ENCODE measurements around the gene CNGB1.

The CNGB1 gene

GRCh38 chr16:57972306-57972705 lies 1.4 kb upstream of the CNGB1 start:
- DNase-seq (ENCODE audit: low read depth in 2 of 2), result no peak

GRCh38 chr16:57971848-57972247 lies 920 bp upstream of the CNGB1 start:
- no peak for DNase-seq (ENCODE audit: low read depth in 2 of 2)

GRCh38 chr16:57970319-57970718 lies 609 bp downstream of the CNGB1 start:
- DNase-seq (ENCODE audit: low read depth in 2 of 2), result no peak

GRCh38 chr16:57969451-57970123 lies 1.3 kb downstream of the CNGB1 start:
- DNase-seq (ENCODE audit: low read depth in 2 of 2), result no peak

GRCh38 chr16:57967916-57968315 lies 3.0 kb downstream of the CNGB1 start:
- DNase-seq (ENCODE audit: low read depth in 2 of 2), result no peak

GRCh38 chr16:57966986-57967385 lies 3.9 kb downstream of the CNGB1 start:
- DNase-seq (ENCODE audit: low read depth in 2 of 2), result no peak

GRCh38 chr16:57966204-57966771 lies 4.6 kb downstream of the CNGB1 start:
- DNase-seq (ENCODE audit: low read depth in 2 of 2), result no peak

- no peak for DNase-seq (ENCODE audit: low read depth in 2 of 2)
Measured at GRCh38 chr16:57964157-57964700, 6.7 kb downstream of the CNGB1 start.

GRCh38 chr16:57962756-57963155 lies 8.2 kb downstream of the CNGB1 start:
- no peak for DNase-seq (ENCODE audit: low read depth in 2 of 2)

GRCh38 chr16:57962046-57962445 lies 8.9 kb downstream of the CNGB1 start:
- no peak for DNase-seq (ENCODE audit: low read depth in 2 of 2)

- no peak for DNase-seq (ENCODE audit: low read depth in 2 of 2)
Measured at GRCh38 chr16:57961538-57961937, 9.4 kb downstream of the CNGB1 start.

- DNase-seq (ENCODE audit: low read depth in 2 of 2), result no peak
Measured at GRCh38 chr16:57960826-57961472, 10.0 kb downstream of the CNGB1 start.

- DNase-seq (ENCODE audit: low read depth in 2 of 2), result no peak
Measured at GRCh38 chr16:57960310-57960709, 10.6 kb downstream of the CNGB1 start.

- DNase-seq (ENCODE audit: low read depth in 2 of 2), result no peak
Measured at GRCh38 chr16:57959804-57960203, 11.1 kb downstream of the CNGB1 start.

- DNase-seq (ENCODE audit: low read depth in 2 of 2), result no peak
Measured at GRCh38 chr16:57959121-57959520, 11.8 kb downstream of the CNGB1 start.

GRCh38 chr16:57958544-57958943 lies 12.4 kb downstream of the CNGB1 start:
- no peak for DNase-seq (ENCODE audit: low read depth in 2 of 2)

GRCh38 chr16:57957673-57958392 lies 13.1 kb downstream of the CNGB1 start:
- DNase-seq (ENCODE audit: low read depth in 2 of 2), result no peak

GRCh38 chr16:57956924-57957672 lies 13.8 kb downstream of the CNGB1 start:
- DNase-seq (ENCODE audit: low read depth in 2 of 2), result no peak

GRCh38 chr16:57956270-57956808 lies 14.6 kb downstream of the CNGB1 start:
- no peak for DNase-seq (ENCODE audit: low read depth in 2 of 2)

GRCh38 chr16:57955572-57956188 lies 15.2 kb downstream of the CNGB1 start:
- DNase-seq (ENCODE audit: low read depth in 2 of 2), result no peak

- no peak for DNase-seq (ENCODE audit: low read depth in 2 of 2)
Measured at GRCh38 chr16:57953857-57954256, 17.1 kb downstream of the CNGB1 start.

Measured in stimulated activated CD4-positive, alpha-beta T cell treated with anti-CD3 and anti-CD28 coated beads, Interleukin-1b, Interleukin-23, amount 100 ng/mL, for 4 hours (primary cell).